Memory B cell (primary cell): ENCODE data around the gene KMO.

Experiments used
- ATAC-seq: fragments of 150-1000 bp; cut with Tn5 transposase; 2 replicates; pipeline ENCODE4 v1.10.0; 2021; ENCODE audit warnings: low read depth, mild to moderate bottlenecking, moderate library complexity
- DNase-seq, 2 donors: peaks; one replicate each; pipeline ENCODE4 v3.0.0; 2022; ENCODE audit warnings: low spot score in 2 of 2
- H3K27ac Mint-ChIP-seq: one replicate; pipeline ENCODE4 v1.8.0; 2022; ENCODE audit warnings: mild to moderate bottlenecking, moderate library complexity, mixed read lengths
- H3K27me3 Mint-ChIP-seq: one replicate; pipeline ENCODE4 v1.8.0; 2022; ENCODE audit warnings: mixed read lengths
- H3K36me3 Mint-ChIP-seq: one replicate; pipeline ENCODE4 v1.8.0; 2022; ENCODE audit warnings: mild to moderate bottlenecking, mixed read lengths
- H3K4me1 Mint-ChIP-seq: one replicate; pipeline ENCODE4 v1.8.0; 2022; ENCODE audit warnings: mixed read lengths
- H3K4me3 Mint-ChIP-seq: one replicate; pipeline ENCODE4 v1.8.0; 2022; ENCODE audit warnings: mild to moderate bottlenecking, moderate library complexity, mixed read lengths
- H3K9me3 Mint-ChIP-seq: one replicate; pipeline ENCODE4 v1.8.0; 2022; ENCODE audit warnings: mixed read lengths

The KMO gene

DNA sequence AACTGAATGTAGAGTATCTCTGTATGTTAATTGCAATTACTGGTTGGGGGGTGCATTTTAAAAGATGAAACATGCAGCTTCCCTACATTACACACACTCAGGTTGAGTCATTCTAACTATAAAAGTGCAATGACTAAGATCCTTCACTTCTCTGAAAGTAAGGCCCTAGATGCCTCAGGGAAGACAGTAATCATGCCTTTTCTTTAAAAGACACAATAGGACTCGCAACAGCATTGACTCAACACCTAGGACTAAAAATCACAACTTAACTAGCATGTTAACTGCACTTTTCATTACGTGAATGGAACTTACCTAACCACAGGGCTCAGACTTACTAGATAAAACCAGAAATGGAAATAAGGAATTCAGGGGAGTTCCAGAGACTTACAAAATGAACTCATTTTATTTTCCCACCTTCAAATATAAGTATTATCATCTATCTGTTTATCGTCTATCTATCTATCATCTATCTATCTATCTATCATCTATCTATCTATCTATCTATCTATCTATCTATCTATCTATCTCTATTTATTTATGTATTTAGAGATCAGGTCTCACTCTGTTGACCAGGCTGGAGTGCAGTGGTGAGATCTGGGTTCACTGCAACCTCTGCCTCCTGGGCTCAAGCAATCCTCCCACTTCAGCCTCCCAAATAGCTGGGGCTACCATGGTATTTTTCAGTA lies 60.2 kb downstream of the KMO start:
- Mint-ChIP-seq H3K27me3 (no peaks in the 10 kb centered on the region), H3K36me3 (peaks cover 43% of the 10 kb centered on the region), H3K9me3 (no peaks in the 10 kb centered on the region), H3K4me1 (peaks cover 16% of the 10 kb centered on the region), H3K4me3 (no peak overlapping the region), H3K27ac (peak overlapping the region; percentile 84)
- no peak for ATAC-seq
- no peak for DNase-seq

DNA sequence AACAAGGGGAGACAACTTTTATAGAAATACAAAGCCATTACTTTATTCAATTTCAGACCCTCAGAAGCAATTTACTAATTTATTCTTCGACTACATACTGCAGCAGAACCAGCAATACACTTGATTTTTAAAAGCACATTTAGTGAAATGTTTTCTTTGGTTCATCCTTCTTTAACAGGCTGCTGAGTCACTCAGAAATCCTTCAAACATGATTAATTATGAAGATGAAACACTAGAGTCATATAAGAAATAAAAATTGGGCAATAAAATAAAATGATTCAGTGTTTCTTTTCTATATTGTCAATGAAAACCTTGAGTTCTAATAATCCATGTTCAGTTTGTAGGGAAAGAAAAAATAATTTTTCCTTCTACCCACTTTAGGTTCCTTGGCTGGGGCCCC lies 61.0 kb downstream of the KMO start:
- Mint-ChIP-seq H3K4me3 (no peak overlapping the region), H3K27me3 (no peaks in the 10 kb centered on the region), H3K9me3 (no peaks in the 10 kb centered on the region), H3K4me1 (peaks cover 20% of the 10 kb centered on the region), H3K27ac (peak overlapping the region; percentile 84), H3K36me3 (peaks cover 40% of the 10 kb centered on the region)
- no peak for DNase-seq
- no peak for ATAC-seq

DNA sequence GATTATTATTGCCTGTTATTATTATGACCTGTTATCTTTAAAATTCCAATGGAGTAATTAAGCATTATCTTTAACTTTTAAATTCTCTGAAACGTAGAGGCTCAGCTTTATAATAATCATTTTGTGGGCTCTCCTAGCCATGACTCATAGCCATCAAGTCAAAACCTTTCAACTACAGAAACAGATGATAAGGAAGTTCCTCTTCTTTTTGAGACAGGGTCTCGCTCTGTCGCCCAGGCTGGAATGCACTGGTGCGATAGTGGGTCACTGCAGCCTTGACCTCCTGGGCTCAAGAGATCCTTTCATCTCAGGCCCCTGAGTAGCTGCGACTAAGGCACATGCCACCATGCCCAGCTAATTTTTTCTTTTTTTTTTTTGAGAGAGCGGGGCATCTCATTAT lies 64.5 kb downstream of the KMO start:
- Mint-ChIP-seq H3K36me3 (peaks cover 32% of the 10 kb centered on the region), H3K27ac (peak overlapping the region; percentile 35), H3K27me3 (no peaks in the 10 kb centered on the region), H3K4me1 (peaks cover 24% of the 10 kb centered on the region), H3K4me3 (no peak overlapping the region), H3K9me3 (no peaks in the 10 kb centered on the region)
- DNase-seq (no peak), ATAC-seq (peak; percentile 34)

DNA sequence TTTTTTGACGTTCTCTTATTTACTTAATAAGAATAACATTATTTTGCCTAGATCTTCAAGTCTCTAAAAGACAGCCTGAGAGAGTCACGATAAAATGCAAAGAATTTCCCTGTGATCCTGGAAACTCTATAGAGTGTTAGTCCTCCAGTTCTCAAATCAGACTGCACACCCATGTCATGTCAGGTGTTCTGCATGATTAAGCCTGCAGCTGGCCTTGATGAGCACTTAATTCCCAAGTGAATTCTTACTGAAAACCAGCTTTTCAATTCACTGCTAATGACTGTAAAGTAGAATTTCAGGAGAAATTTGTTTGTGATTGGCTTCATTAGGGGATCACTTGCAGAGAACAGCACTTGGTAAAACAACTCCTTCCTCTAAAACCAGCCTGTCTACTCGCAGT lies 66.1 kb downstream of the KMO start:
- H3K4me3 Mint-ChIP-seq, result peak overlapping the region; percentile 16

GRCh38 chr1:241600496-241600901 lies 68.3 kb downstream of the KMO start:
- H3K27ac Mint-ChIP-seq, result peak overlapping the region; percentile 71
- DNase-seq, result no peak
- ATAC-seq, result peak; percentile 47
- peaks cover 30% of the 10 kb centered on the region for H3K4me1 Mint-ChIP-seq
- no peaks in the 10 kb centered on the region for H3K9me3 Mint-ChIP-seq
- H3K4me3 Mint-ChIP-seq, result peak overlapping the region; percentile 17
- peaks cover 30% of the 10 kb centered on the region for H3K36me3 Mint-ChIP-seq
- H3K27me3 Mint-ChIP-seq, result no peaks in the 10 kb centered on the region

More for the DNA sequence above, 66.1 kb downstream of the KMO start:
- DNase-seq, result peak in 1 of 2 donors; percentile 21
- Mint-ChIP-seq H3K4me1 (peaks cover 28% of the 10 kb centered on the region), H3K27ac (peak overlapping the region; percentile 70), H3K36me3 (peaks cover 37% of the 10 kb centered on the region), H3K9me3 (no peaks in the 10 kb centered on the region), H3K27me3 (no peaks in the 10 kb centered on the region)
- ATAC-seq, result peak; percentile 89

DNA sequence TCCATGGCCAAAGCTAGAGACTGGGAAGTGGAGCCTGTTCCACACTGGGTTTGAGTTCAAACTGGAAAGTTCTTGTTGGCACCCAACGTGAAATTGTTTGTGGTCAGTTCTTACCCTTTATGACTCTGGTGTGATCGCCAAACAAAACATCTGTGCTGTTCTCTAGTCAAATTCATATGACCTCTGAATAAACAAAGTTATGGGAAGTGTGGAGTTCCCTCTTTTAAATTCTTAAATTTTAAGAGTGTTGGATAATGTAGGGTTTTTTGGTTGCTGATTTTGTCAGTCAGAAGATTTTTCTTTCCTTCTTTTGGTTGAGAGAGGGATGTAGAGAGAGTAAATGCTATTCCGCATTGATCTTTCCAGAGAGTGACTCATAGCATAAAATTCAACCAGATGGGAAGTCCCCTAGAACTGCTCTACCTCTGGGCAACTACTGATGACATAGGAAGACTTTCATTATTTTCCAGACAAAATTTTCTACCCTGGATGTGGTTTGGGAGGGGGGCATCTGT lies 71.6 kb downstream of the KMO start:
- Mint-ChIP-seq H3K27ac (no peak overlapping the region), H3K9me3 (no peaks in the 10 kb centered on the region), H3K4me3 (no peak overlapping the region), H3K27me3 (no peaks in the 10 kb centered on the region), H3K4me1 (peaks cover 27% of the 10 kb centered on the region), H3K36me3 (peaks cover 33% of the 10 kb centered on the region)
- no peak for DNase-seq
- ATAC-seq, result no peak

GRCh38 chr1:241605146-241605805 lies 73.1 kb downstream of the KMO start:
- no peaks in the 10 kb centered on the region for H3K27me3 Mint-ChIP-seq
- H3K4me3 Mint-ChIP-seq, result no peak overlapping the region
- ATAC-seq (no peak), DNase-seq (no peak)
- no peak overlapping the region for H3K27ac Mint-ChIP-seq
- H3K4me1 Mint-ChIP-seq, result peaks cover 27% of the 10 kb centered on the region
- peaks cover 33% of the 10 kb centered on the region for H3K36me3 Mint-ChIP-seq
- no peaks in the 10 kb centered on the region for H3K9me3 Mint-ChIP-seq

DNA sequence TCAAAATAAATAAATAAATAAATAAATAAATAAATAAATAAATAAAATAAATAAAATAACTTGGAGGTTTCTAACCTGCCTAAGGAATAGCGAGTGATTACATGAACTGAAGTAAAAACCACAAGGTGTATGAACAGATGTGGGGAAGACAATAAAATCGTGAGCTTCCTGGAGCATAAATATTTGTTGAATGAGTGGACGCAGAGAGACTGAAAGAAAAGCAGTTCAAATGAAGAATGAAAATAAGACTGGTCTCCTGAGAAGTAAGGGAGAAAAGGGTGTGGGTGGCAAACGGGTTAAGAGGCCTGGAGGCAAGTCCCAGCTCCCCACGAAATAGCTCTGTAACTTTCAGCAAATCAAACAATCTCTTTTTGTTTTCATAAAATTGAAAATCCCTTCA lies 74.4 kb downstream of the KMO start:
- no peak for ATAC-seq
- Mint-ChIP-seq H3K27me3 (no peaks in the 10 kb centered on the region), H3K4me3 (no peak overlapping the region), H3K9me3 (no peaks in the 10 kb centered on the region), H3K36me3 (peaks cover 29% of the 10 kb centered on the region), H3K27ac (no peak overlapping the region), H3K4me1 (peaks cover 20% of the 10 kb centered on the region)
- DNase-seq, result no peak

- H3K27me3 Mint-ChIP-seq, result no peaks in the 10 kb centered on the region
- peaks cover 20% of the 10 kb centered on the region for H3K4me1 Mint-ChIP-seq
- peaks cover 21% of the 10 kb centered on the region for H3K36me3 Mint-ChIP-seq
- no peaks in the 10 kb centered on the region for H3K9me3 Mint-ChIP-seq
- ATAC-seq (no peak), DNase-seq (no peak)
- peak overlapping the region; percentile 73 for H3K27ac Mint-ChIP-seq
- no peak overlapping the region for H3K4me3 Mint-ChIP-seq
Measured at GRCh38 chr1:241607497-241607896, 75.3 kb downstream of the KMO start.

DNA sequence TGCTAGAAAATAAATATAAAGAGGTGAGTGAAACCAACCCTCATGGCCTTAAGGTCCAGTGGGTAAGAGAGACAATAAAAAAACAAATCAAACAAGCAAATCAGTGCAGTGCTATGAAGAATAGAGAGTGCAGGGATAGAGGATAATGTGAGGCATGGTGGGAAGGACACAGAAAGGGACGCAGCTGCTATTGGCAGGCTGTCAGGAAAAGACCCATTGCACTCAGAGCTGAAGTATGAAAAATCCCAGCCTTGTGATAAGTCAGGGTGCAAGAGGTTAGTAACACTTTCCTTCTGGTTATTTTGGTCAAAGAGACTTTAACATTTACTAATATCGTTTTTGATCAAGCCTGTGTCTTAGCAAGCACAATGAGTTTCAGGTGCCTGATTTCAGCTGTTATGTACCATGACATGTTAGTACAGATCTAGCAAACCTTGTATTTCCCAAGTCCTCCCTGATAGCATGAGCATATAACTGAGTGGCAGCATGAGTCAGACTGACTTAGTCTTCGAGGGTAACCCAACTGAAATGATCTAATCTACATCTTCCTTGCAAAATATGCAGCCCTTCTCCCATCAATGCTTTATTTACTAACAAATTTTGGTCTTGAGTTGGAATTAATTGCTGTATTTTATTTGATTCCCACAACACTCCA lies 76.3 kb downstream of the KMO start:
- H3K4me1 Mint-ChIP-seq, result peaks cover 14% of the 10 kb centered on the region
- no peaks in the 10 kb centered on the region for H3K9me3 Mint-ChIP-seq
- DNase-seq, result no peak
- peaks cover 11% of the 10 kb centered on the region for H3K36me3 Mint-ChIP-seq
- no peak overlapping the region for H3K4me3 Mint-ChIP-seq
- ATAC-seq, result no peak
- peak overlapping the region; percentile 33 for H3K27ac Mint-ChIP-seq
- H3K27me3 Mint-ChIP-seq, result no peaks in the 10 kb centered on the region

GRCh38 chr1:241610056-241610815 lies 78.1 kb downstream of the KMO start:
- DNase-seq, result no peak
- Mint-ChIP-seq H3K27me3 (no peaks in the 10 kb centered on the region), H3K36me3 (peaks cover 5% of the 10 kb centered on the region), H3K27ac (no peak overlapping the region), H3K4me1 (peaks cover 13% of the 10 kb centered on the region), H3K9me3 (no peaks in the 10 kb centered on the region), H3K4me3 (no peak overlapping the region)
- ATAC-seq, result no peak

DNA sequence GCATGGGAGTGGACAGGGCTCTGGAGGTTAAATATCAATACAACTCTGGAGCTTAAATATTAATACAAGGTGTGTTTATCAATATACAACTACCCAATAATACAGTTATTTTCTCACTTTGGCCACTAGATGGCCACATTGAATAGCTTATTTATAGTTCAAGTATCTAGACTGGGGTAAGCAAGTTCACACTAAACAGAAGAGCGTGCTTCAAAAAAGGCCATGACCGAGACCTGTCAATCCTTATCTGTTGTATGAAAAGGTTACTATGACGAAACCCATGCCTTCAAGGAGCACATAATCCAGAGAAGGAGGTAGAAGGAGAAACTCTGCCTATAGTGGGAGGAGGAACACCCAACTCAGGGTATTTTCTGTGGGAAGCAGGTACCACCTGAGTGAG lies 78.9 kb downstream of the KMO start:
- H3K27me3 Mint-ChIP-seq, result no peaks in the 10 kb centered on the region
- H3K9me3 Mint-ChIP-seq, result no peaks in the 10 kb centered on the region
- H3K4me3 Mint-ChIP-seq, result no peak overlapping the region
- H3K36me3 Mint-ChIP-seq, result peaks cover 4% of the 10 kb centered on the region
- DNase-seq (peak in 1 of 2 donors; percentile 46), ATAC-seq (peak; percentile 92)
- H3K27ac Mint-ChIP-seq, result no peak overlapping the region
- peaks cover 17% of the 10 kb centered on the region for H3K4me1 Mint-ChIP-seq

- H3K4me1 Mint-ChIP-seq, result peaks cover 21% of the 10 kb centered on the region
- H3K27me3 Mint-ChIP-seq, result no peaks in the 10 kb centered on the region
- H3K9me3 Mint-ChIP-seq, result no peaks in the 10 kb centered on the region
- no peak overlapping the region for H3K27ac Mint-ChIP-seq
- no peak overlapping the region for H3K4me3 Mint-ChIP-seq
- DNase-seq, result no peak
- ATAC-seq, result no peak
- peaks cover 4% of the 10 kb centered on the region for H3K36me3 Mint-ChIP-seq
Measured at GRCh38 chr1:241611736-241612135, 79.6 kb downstream of the KMO start.
